B cell (primary cell): Measurements from ENCODE around the gene SSC4D.

Source experiments
- EZH2 ChIP-seq: IDR thresholded peaks from 2 replicates; pipeline ENCODE4 v1.6.1; 2012; ENCODE audit warnings: borderline replicate concordance, low read depth, mild to moderate bottlenecking, moderate library complexity, low read length; ENCODE audit not compliant: insufficient read depth, poor library complexity, severe bottlenecking
- TF ChIP-seq, protein P1 (sequence below): fragments of 200-600 bp; IDR thresholded peaks from one replicate; pipeline ENCODE4 v1.8.0; 2022; ENCODE audit warnings: antibody characterized with exemption, mild to moderate bottlenecking

DNA sequence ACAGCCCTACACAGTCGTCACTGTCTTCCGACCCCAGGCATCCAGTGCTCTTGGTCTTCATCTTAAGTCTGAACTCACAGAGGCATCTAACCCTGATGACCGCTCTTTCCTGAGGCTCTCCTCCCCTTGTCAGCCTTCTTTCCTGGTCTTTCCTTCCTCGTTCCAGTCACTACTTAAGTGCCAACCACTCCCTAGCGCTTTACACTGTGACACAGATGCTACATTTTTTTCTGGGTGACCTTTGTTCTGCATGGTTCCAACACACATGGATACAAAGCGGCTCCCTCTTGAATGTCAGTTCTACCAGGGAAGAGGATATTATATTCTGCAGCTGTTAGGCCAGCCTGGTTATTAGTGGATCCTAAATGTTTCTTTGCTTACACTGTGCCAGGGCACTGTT is 63.4 kb downstream of the SSC4D start:
- TF ChIP-seq, protein P1, sequence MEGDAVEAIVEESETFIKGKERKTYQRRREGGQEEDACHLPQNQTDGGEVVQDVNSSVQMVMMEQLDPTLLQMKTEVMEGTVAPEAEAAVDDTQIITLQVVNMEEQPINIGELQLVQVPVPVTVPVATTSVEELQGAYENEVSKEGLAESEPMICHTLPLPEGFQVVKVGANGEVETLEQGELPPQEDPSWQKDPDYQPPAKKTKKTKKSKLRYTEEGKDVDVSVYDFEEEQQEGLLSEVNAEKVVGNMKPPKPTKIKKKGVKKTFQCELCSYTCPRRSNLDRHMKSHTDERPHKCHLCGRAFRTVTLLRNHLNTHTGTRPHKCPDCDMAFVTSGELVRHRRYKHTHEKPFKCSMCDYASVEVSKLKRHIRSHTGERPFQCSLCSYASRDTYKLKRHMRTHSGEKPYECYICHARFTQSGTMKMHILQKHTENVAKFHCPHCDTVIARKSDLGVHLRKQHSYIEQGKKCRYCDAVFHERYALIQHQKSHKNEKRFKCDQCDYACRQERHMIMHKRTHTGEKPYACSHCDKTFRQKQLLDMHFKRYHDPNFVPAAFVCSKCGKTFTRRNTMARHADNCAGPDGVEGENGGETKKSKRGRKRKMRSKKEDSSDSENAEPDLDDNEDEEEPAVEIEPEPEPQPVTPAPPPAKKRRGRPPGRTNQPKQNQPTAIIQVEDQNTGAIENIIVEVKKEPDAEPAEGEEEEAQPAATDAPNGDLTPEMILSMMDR = no peak
- no peak for TF ChIP-seq EZH2
